OCI-LY7 (cell line): Measurements from ENCODE around the gene NSMCE1. TPM values are rescaled to one million over a fixed set of nuclear protein-coding genes. Genes with fewer than 3 reads are reported as not detected.

ENCODE experiments used
- BruUV-seq: library from RNA; stranded (reverse); fragments of 400-500 nt; replicated peaks from 2 replicates; lab custom pipeline; 2021; lab: Mats Ljungman, UMichigan
- CTCF ChIA-PET: fragments of 300-600 bp; sonication (Branson Sonifier 250); formaldehyde crosslinking; loops from one replicate; lab custom pipeline; 2022; ENCODE audit warnings: antibody characterized with exemption; ENCODE audit not compliant: unreplicated experiment; lab: Charles Lee
- POLR2A ChIA-PET: fragments of 300-600 bp; sonication (Branson Sonifier 250); formaldehyde crosslinking; loops from one replicate; lab custom pipeline; 2022; ENCODE audit warnings: antibody characterized with exemption; lab: Charles Lee
- DNase-seq: peaks from one replicate; pipeline ENCODE4 v3.0.0-alpha.2; 2015; ENCODE audit warnings: low spot score
- H2AFZ ChIP-seq: fragments of 200-600 bp; sonication (generic), shearing (Covaris generic); 2 replicates; pipeline ENCODE4 v1.6.1; 2014; ENCODE audit warnings: mild to moderate bottlenecking, antibody characterized with exemption, low read length, moderate library complexity
- H3K27ac ChIP-seq: fragments of 200-600 bp; sonication (generic); 2 replicates; pipeline ENCODE4 v1.5.1; 2014; ENCODE audit warnings: mixed run types, low read depth, mild to moderate bottlenecking, moderate library complexity, low read length, inconsistent platforms; ENCODE audit not compliant: poor library complexity, severe bottlenecking
- H3K36me3 ChIP-seq: fragments of 200-600 bp; sonication (generic); 2 replicates; pipeline ENCODE4 v1.6.1; 2014; ENCODE audit warnings: mild to moderate bottlenecking, antibody characterized with exemption, low read length, moderate library complexity, mixed read lengths; ENCODE audit not compliant: insufficient read depth
- H3K4me1 ChIP-seq: fragments of 200-600 bp; sonication (generic); 2 replicates; pipeline ENCODE4 v1.5.1; 2014; ENCODE audit warnings: mild to moderate bottlenecking, low read length; ENCODE audit not compliant: insufficient read depth, poor library complexity, severe bottlenecking
- H3K4me2 ChIP-seq: fragments of 200-600 bp; sonication (generic); 2 replicates; pipeline ENCODE4 v1.6.1; 2014; ENCODE audit warnings: mild to moderate bottlenecking, low read length
- H3K4me3 ChIP-seq: fragments of 200-600 bp; sonication (generic); 2 replicates; pipeline ENCODE4 v1.5.1; 2014; ENCODE audit warnings: mild to moderate bottlenecking, low read depth, low read length; ENCODE audit not compliant: poor library complexity, severe bottlenecking
- H3K79me2 ChIP-seq: fragments of 200-600 bp; sonication (generic); 2 replicates; pipeline ENCODE4 v1.6.1; 2016; ENCODE audit warnings: low read depth, mild to moderate bottlenecking, low read length, moderate library complexity, mixed read lengths; ENCODE audit not compliant: insufficient read depth
- H3K9me2 ChIP-seq: fragments of 200-600 bp; sonication (generic); 2 replicates; pipeline ENCODE4 v1.6.1; 2016; ENCODE audit warnings: mild to moderate bottlenecking, low read length, mixed read lengths; ENCODE audit not compliant: insufficient read depth
- H3K9me3 ChIP-seq: fragments of 200-600 bp; sonication (generic); 2 replicates; pipeline ENCODE4 v1.6.1; 2014; ENCODE audit warnings: mild to moderate bottlenecking, mixed run types, low read length, mixed read lengths
- H4K20me1 ChIP-seq: fragments of 200-600 bp; sonication (generic); 2 replicates; pipeline ENCODE4 v1.6.1; 2014; ENCODE audit warnings: mild to moderate bottlenecking, antibody characterized with exemption, low read length, moderate library complexity, mixed read lengths; ENCODE audit not compliant: insufficient read depth
- CTCF ChIP-seq: fragments of 200-600 bp; sonication (generic); conservative IDR thresholded peaks from 2 replicates; pipeline ENCODE4 v1.5.1; 2014; ENCODE audit warnings: mild to moderate bottlenecking, antibody characterized with exemption, low read length, moderate library complexity, mixed read lengths
- EZH2phosphoT487 ChIP-seq: fragments of 200-600 bp; sonication (generic); IDR thresholded peaks from 2 replicates; pipeline ENCODE4 v1.6.1; 2018; ENCODE audit warnings: low read depth, borderline replicate concordance, mild to moderate bottlenecking, mixed run types, antibody characterized with exemption, low read length, moderate library complexity, mixed read lengths
- intact Hi-C: fragments of 100-400 bp; cut with micrococcal nuclease; formaldehyde crosslinking; loops from one replicate; pipeline ENCODE4 v1.10.0; 2022; ENCODE audit not compliant: unreplicated experiment
- total RNA-seq, 2 experiments: library from RNA; depleted of rRNA in 1 of 2; stranded (reverse); fragments of >200 nt in 1 of 2; shearing (Covaris generic) in 1 of 2; gene quantifications; 2 replicates each; pipeline ENCODE4 v1.2.3, GENCODE V29; 2014 to 2022

Gene NSMCE1
- total RNA-seq, 2 experiments from 2014 or later, result 51.1 to 84.0 TPM

- no peak overlapping the region for H2AFZ ChIP-seq
- no peak overlapping the region for H3K4me2 ChIP-seq
- H3K9me2 ChIP-seq, result no peaks in the 10 kb centered on the region
- H3K79me2 ChIP-seq, result no peaks in the 10 kb centered on the region
- intact Hi-C loops, result no loop called here
- no peak for DNase-seq
- H3K36me3 ChIP-seq, result peaks cover 25% of the 10 kb centered on the region
- no peaks in the 10 kb centered on the region for H4K20me1 ChIP-seq
- H3K4me3 ChIP-seq, result no peak overlapping the region
- no peaks in the 10 kb centered on the region for H3K4me1 ChIP-seq
- TF ChIP-seq CTCF (no peak), EZH2phosphoT487 (no peak)
- ChIA-PET CTCF (no interaction called here), POLR2A (no interaction called here)
- no TSS peak for BruUV-seq
- no peak overlapping the region for H3K27ac ChIP-seq
- H3K9me3 ChIP-seq, result no peaks in the 10 kb centered on the region
These were observed 49.4 kb downstream of the NSMCE1 start for GRCh38 chr16:27219161-27219560.

GRCh38 chr16:27218756-27219155 lies 49.8 kb downstream of the NSMCE1 start:
- no TSS peak for BruUV-seq
- intact Hi-C loops, result no loop called here
- POLR2A ChIA-PET, result no interaction called here

GRCh38 chr16:27217256-27217655 lies 51.3 kb downstream of the NSMCE1 start:
- no TSS peak for BruUV-seq
- Histone ChIP-seq H2AFZ (no peak overlapping the region), H3K4me2 (no peak overlapping the region), H3K9me2 (no peaks in the 10 kb centered on the region), H3K36me3 (peaks cover 22% of the 10 kb centered on the region), H3K9me3 (no peaks in the 10 kb centered on the region), H3K4me1 (no peaks in the 10 kb centered on the region), H4K20me1 (no peaks in the 10 kb centered on the region), H3K27ac (no peak overlapping the region), H3K79me2 (no peaks in the 10 kb centered on the region), H3K4me3 (no peak overlapping the region)
- TF ChIP-seq EZH2phosphoT487 (no peak), CTCF (no peak)
- intact Hi-C loops, result no loop called here
- no peak for DNase-seq
- CTCF ChIA-PET, result no interaction called here
- POLR2A ChIA-PET, result no interaction called here

More at GRCh38 chr16:27218756-27219155, 49.8 kb downstream of the NSMCE1 start:
- Histone ChIP-seq H3K9me2 (no peaks in the 10 kb centered on the region), H3K4me1 (no peaks in the 10 kb centered on the region), H3K9me3 (no peaks in the 10 kb centered on the region), H3K4me3 (no peak overlapping the region), H2AFZ (no peak overlapping the region), H3K79me2 (no peaks in the 10 kb centered on the region), H3K27ac (no peak overlapping the region), H3K36me3 (peaks cover 25% of the 10 kb centered on the region), H3K4me2 (no peak overlapping the region), H4K20me1 (no peaks in the 10 kb centered on the region)
- TF ChIP-seq EZH2phosphoT487, result no peak
- TF ChIP-seq CTCF, result no peak
- DNase-seq, result no peak
- CTCF ChIA-PET, result no interaction called here
